Tibial nerve (tissue), 4 donors: ENCODE results near the gene HSD17B14. TPM values are rescaled to one million over a fixed set of nuclear protein-coding genes. Genes with fewer than 3 reads are reported as not detected.
A peak's percentile ranks its signal among the peaks of the same experiment; 100 is the strongest.

ENCODE experiments used
- DNase-seq, 2 donors: peaks; one replicate each; pipeline ENCODE4 v3.0.0-alpha.2; 2019; ENCODE audit warnings: low spot score in 2 of 2
- H3K27ac ChIP-seq, 4 donors: fragments of 200-600 bp; sonication (generic) in 3 of 4; one replicate each; pipeline ENCODE4 v1.5.1; 2017 to 2019; ENCODE audit warnings: mild to moderate bottlenecking in 1 of 4
- H3K27me3 ChIP-seq, 2 donors: fragments of 200-600 bp; sonication (generic) in 1 of 2; one replicate each; pipeline versions ENCODE4 v1.5.1 to v1.6.0; 2017 to 2019
- H3K36me3 ChIP-seq, 3 donors: fragments of 200-600 bp; sonication (generic); one replicate each; pipeline ENCODE4 v1.5.1; 2018 to 2019
- H3K4me1 ChIP-seq, 4 donors: fragments of 200-600 bp; sonication (generic) in 3 of 4; one replicate each; pipeline ENCODE4 v1.5.1; 2017 to 2019
- H3K4me3 ChIP-seq, 4 donors: fragments of 200-600 bp; sonication (generic) in 3 of 4; one replicate each; pipeline ENCODE4 v1.5.1; 2017 to 2019; ENCODE audit warnings: mild to moderate bottlenecking in 1 of 4, moderate library complexity in 1 of 4
- H3K9me3 ChIP-seq, 4 donors: fragments of 200-600 bp; sonication (generic) in 3 of 4; one replicate each; pipeline ENCODE4 v1.5.1; 2017 to 2019
- EP300 ChIP-seq, 2 donors: sonication (generic); formaldehyde crosslinking; IDR thresholded peaks; one replicate each; pipeline ENCODE4 v1.6.1; 2017; ENCODE audit warnings: antibody characterized with exemption in 2 of 2, mild to moderate bottlenecking in 1 of 2
- POLR2A ChIP-seq, 2 donors: fragments of 450-650 bp; IDR thresholded peaks; one replicate each; pipeline ENCODE4 v1.6.1; 2017; ENCODE audit warnings: antibody characterized with exemption in 2 of 2, mild to moderate bottlenecking in 2 of 2, moderate library complexity in 2 of 2
- WGBS, 2 donors: methylation state at CpG; one replicate each; pipeline ENCODE4 v1.1.5; 2018; 5-methylcytosine and 5-hydroxymethylcytosine counted together
- total RNA-seq, 4 donors: library from RNA; depleted of rRNA; stranded (reverse); fragments of >200 nt; gene quantifications; one replicate each; pipeline ENCODE4 v1.1.0, GENCODE V29; 2016
- TF ChIP-seq, protein P1 (sequence below), 5 experiments: fragments of 200-600 bp in 3 of 5; fragments of 450-650 bp in 2 of 5; sonication (generic) in 3 of 5; IDR thresholded peaks; one replicate each; pipeline ENCODE4 v1.5.1; 2016 to 2019; ENCODE audit warnings: antibody characterized with exemption in 5 of 5, mild to moderate bottlenecking in 3 of 5, moderate library complexity in 2 of 5

The HSD17B14 gene
- total RNA-seq, 4 donors from 2014 or later = 20.1 to 34.5 (median 26.3) TPM

DNA sequence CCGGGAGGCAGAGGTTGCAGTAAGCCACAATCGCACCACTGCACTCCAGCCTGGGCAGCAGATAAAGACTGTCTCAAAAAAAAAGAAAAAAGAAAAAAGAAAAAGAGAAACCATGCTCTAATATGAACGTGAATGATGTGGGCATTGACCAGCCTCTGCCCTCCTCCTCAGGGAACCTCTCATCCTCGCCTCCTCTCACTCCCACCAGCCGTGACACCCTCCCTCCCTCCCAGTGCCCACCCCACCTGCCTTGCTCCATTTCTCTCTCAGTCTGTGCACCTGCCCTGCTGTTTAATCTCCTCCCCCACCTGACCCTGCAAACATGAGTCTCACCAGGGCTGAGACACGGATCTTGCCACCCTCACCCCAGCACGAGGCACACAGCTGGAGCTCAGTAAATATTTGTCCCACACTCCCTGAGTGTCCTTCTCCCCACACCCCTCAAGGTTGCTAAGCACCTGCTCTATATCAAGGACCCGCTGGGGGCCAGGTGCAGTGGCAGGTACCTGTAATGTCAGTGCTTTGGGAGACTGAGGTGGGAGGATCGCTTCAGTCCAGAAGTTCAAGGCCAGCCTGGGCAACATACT lies 18.0 kb downstream of the HSD17B14 start:
- peaks cover 0 to 24% (median 11%) of the 10 kb centered on the region in 4 donors for H3K4me1 ChIP-seq
- DNase-seq = no peak
- TF ChIP-seq POLR2A (IDR thresholded peaks at IDR 0.05) (no peak), EP300 (IDR thresholded peaks at IDR 0.05) (no peak)
- TF ChIP-seq, protein P1, sequence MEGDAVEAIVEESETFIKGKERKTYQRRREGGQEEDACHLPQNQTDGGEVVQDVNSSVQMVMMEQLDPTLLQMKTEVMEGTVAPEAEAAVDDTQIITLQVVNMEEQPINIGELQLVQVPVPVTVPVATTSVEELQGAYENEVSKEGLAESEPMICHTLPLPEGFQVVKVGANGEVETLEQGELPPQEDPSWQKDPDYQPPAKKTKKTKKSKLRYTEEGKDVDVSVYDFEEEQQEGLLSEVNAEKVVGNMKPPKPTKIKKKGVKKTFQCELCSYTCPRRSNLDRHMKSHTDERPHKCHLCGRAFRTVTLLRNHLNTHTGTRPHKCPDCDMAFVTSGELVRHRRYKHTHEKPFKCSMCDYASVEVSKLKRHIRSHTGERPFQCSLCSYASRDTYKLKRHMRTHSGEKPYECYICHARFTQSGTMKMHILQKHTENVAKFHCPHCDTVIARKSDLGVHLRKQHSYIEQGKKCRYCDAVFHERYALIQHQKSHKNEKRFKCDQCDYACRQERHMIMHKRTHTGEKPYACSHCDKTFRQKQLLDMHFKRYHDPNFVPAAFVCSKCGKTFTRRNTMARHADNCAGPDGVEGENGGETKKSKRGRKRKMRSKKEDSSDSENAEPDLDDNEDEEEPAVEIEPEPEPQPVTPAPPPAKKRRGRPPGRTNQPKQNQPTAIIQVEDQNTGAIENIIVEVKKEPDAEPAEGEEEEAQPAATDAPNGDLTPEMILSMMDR (IDR thresholded peaks at IDR 0.05) = no peak
- H3K27me3 ChIP-seq = no peaks in the 10 kb centered on the region
- H3K36me3 ChIP-seq = peaks cover 0 to 24% (median 0%) of the 10 kb centered on the region in 3 donors
- peak overlapping the region; percentile 61 to 86 (median 72) for H3K27ac ChIP-seq
- H3K9me3 ChIP-seq = no peaks in the 10 kb centered on the region
- no peak overlapping the region for H3K4me3 ChIP-seq
- WGBS, 2 donors = 72 to 86% methylated on average over 9 of the region's 9 CpGs

- TF ChIP-seq EP300 (IDR thresholded peaks at IDR 0.05) (no peak), POLR2A (IDR thresholded peaks at IDR 0.05) (no peak)
- TF ChIP-seq, protein P1 (IDR thresholded peaks at IDR 0.05) = no peak
- DNase-seq = no peak
- Histone ChIP-seq H3K4me1 (peaks cover 0 to 31% (median 13%) of the 10 kb centered on the region in 4 donors), H3K4me3 (no peak overlapping the region), H3K9me3 (no peaks in the 10 kb centered on the region), H3K27me3 (no peaks in the 10 kb centered on the region), H3K36me3 (peaks cover 0 to 19% (median 0%) of the 10 kb centered on the region in 3 donors), H3K27ac (peak overlapping the region in 3 of 4 donors; percentile 7 to 86 (median 38))
- WGBS, 2 donors = 90 to 91% methylated on average over 5 of the region's 5 CpGs
Observed at GRCh38 chr19:48817585-48818124, 18.6 kb downstream of the HSD17B14 start.

DNA sequence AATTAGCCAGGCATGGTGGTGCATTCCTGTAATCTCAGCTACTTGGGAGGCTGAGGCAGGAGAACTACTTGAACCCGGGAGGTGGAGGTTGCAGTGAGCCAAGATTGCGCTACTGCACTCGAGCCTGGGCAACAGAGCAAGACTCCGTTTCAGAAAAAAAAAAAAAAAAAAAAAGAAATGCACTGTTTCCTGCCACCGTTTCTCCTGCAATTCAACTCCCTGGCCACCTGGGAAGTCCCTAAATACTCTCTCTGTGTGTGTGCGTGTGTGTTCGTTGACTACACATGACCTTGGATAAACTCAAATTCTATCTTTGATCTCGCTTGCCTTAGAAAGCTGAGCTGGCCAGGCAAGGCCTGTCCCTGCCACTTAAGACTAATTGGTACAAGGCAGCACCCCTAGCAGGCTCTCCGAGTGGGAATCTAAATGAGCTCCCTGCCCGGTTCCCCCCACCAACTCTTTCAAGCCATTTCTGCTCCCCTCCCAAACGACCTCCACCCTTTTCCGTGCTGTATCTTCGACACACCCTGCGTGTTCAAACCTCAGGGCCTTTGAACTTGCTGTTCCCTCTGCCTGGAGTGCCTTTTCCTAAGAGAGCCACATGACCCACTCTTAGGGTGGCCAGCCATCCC lies 20.3 kb downstream of the HSD17B14 start:
- 56 to 59% methylated on average over 14 of the region's 14 CpGs for WGBS, 2 donors
- peak overlapping the region in 3 of 4 donors; percentile 38 to 74 (median 48) for H3K27ac ChIP-seq

GRCh38 chr19:48814895-48815294 lies 21.4 kb downstream of the HSD17B14 start:
- Histone ChIP-seq H3K27ac (peak overlapping the region in 2 of 4 donors; percentile 74 to 91), H3K4me3 (no peak overlapping the region), H3K4me1 (peaks cover 0 to 45% (median 14%) of the 10 kb centered on the region in 4 donors), H3K9me3 (no peaks in the 10 kb centered on the region), H3K36me3 (peaks cover 0 to 7% (median 0%) of the 10 kb centered on the region in 3 donors), H3K27me3 (no peaks in the 10 kb centered on the region)
- 76 to 92% methylated on average over 6 of the region's 6 CpGs for WGBS, 2 donors
- TF ChIP-seq, protein P1 (IDR thresholded peaks at IDR 0.05) = no peak
- DNase-seq = no peak

More for the DNA sequence above, 20.3 kb downstream of the HSD17B14 start:
- no peaks in the 10 kb centered on the region for H3K9me3 ChIP-seq
- no peak for DNase-seq
- H3K4me3 ChIP-seq = no peak overlapping the region
- peaks cover 0 to 7% (median 0%) of the 10 kb centered on the region in 3 donors for H3K36me3 ChIP-seq
- TF ChIP-seq, protein P1 (IDR thresholded peaks at IDR 0.05) = no peak
- TF ChIP-seq POLR2A (IDR thresholded peaks at IDR 0.05) (no peak), EP300 (IDR thresholded peaks at IDR 0.05) (no peak)
- peaks cover 0 to 43% (median 14%) of the 10 kb centered on the region in 4 donors for H3K4me1 ChIP-seq
- no peaks in the 10 kb centered on the region for H3K27me3 ChIP-seq
